ENCODE measurements around the gene SPINK1.

DNA sequence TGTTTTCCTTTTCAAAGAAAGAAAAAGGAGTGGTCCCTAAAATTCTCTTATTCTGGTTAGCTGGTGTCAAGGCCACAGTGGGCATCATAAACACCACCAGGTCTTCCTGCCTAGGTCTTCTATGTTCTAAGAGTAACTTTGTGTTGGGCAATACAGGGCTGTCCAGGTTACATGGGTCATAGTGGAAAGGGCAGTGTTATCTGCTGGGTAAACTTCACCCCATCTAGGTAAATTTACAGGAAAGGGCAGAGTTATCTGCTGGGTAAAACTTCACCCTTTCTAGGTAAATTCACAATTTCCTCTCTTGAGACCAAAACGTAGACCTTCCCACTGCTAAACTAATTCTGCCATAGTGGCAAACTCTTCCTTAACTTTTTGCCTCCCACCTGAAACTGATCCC is 30.0 kb downstream of the SPINK1 start:
- TF ChIP-seq, protein P1, sequence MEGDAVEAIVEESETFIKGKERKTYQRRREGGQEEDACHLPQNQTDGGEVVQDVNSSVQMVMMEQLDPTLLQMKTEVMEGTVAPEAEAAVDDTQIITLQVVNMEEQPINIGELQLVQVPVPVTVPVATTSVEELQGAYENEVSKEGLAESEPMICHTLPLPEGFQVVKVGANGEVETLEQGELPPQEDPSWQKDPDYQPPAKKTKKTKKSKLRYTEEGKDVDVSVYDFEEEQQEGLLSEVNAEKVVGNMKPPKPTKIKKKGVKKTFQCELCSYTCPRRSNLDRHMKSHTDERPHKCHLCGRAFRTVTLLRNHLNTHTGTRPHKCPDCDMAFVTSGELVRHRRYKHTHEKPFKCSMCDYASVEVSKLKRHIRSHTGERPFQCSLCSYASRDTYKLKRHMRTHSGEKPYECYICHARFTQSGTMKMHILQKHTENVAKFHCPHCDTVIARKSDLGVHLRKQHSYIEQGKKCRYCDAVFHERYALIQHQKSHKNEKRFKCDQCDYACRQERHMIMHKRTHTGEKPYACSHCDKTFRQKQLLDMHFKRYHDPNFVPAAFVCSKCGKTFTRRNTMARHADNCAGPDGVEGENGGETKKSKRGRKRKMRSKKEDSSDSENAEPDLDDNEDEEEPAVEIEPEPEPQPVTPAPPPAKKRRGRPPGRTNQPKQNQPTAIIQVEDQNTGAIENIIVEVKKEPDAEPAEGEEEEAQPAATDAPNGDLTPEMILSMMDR (IDR thresholded peaks at IDR 0.05), result no peak
- no peak for TF ChIP-seq POLR2A (IDR thresholded peaks at IDR 0.05)

Measured in heart left ventricle (tissue), 13 donors.